ENCODE measurements around the gene CDH16.

The CDH16 gene

DNA sequence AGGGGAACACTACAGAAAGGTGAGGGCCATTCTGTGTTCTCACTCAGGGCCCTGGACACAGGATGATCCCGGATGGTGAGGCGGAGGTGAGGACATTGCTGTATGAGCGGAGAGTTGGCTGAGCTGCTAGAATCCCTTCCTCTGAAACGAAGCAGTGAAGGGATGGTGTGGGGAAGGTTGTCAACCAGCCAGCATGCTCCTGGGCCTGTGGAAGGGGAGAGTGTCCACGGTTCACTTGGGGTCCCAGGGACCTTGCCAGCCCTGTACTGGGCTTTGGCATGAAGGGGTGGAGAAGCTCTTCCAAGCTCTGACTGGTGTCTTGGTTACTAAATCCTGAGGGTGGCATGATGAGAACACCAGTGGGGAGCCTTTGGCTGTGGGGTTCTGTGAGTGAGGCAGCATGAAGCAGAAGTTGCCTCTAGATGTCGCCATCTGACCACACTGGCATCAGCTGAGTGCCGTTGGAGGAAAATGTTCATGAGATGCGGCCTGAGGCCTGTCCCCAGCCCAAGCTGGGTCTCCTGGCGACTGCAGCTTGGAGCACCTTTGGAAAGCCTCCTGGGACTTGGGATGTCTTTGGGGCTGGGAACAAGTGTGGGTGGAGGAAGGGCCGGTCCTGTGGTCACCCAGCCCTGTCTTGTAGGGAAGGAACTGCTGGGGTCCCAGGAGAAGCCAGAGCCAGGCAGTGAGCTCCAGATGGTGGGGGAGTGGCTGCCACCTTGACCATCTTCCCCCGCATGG lies 23.6 kb downstream of the CDH16 start:
- DNase-seq (ENCODE audit: low read depth, low spot score), result peak; percentile 10

- no peak for DNase-seq (ENCODE audit: low read depth, low spot score)
These were observed 24.6 kb downstream of the CDH16 start for GRCh38 chr16:66894055-66894454.

- DNase-seq (ENCODE audit: low read depth, low spot score), result no peak
These were observed 26.9 kb downstream of the CDH16 start for GRCh38 chr16:66891797-66892196.

GRCh38 chr16:66891360-66891759 lies 27.3 kb downstream of the CDH16 start:
- DNase-seq (ENCODE audit: low read depth, low spot score), result no peak

- DNase-seq (ENCODE audit: low read depth, low spot score), result no peak
These were observed 27.9 kb downstream of the CDH16 start for GRCh38 chr16:66890799-66891198.

DNA sequence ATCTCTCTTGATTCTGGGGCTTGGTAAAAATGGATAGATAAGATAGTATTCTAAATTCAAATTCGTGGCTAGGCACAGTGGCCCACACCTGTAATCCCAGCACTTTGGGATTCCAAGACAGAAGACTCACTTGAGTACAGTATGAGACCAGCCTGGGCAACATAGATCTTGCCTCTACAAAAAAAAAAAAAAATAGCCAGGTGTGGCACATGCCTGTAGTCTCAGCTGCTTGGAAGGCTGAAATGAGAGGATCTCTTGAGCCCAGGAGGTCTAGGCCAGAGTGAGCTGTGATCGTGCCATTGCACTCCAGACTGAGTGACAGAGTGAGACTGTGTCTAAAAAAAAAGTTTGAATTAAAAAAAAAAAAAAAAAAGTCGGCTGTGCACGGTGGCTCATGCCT lies 29.1 kb downstream of the CDH16 start:
- no peak for DNase-seq (ENCODE audit: low read depth, low spot score)

DNA sequence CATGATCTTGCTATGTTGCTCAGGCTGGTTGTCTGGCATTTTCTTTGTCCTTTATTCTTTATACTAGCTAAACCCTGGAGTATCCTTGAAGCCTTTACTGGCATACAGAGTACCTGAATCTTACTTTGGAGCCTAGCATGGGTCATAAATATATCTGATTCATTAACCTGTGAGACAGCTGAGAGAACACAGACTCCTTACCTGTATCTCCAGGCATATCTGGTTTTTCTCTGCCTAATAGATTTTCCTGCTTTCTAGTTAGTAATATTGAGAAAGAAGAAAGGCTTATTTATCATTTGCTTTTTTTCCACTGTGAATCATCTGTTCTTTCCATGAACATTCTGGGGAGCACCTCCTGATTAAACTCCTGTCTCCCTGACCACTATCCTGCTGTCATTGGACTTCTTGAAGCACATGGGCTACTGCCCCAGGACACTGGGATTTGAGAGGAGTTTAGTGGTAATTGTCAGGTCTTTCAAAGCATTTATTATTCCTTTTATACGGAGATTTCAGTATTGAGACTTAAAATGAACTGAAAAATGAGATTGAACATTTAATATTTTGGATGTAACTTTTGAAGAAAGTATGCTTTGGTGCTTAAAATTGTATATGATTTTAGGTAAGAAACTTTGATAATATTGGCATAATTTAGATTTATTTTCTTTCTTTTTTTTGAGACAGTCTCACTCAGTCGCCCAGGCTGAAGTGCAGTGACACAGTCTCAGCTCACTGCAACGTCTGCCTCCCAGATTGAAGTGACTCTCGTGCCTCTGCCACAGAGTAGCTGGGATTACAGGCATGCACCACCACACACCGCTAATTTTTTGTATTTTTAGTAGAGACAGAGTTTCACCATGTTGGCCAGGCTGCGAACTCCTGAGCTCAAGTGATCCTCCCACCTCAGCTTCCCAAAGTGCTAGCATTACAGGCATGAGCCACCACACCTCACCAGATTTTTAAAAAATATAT lies 29.8 kb downstream of the CDH16 start:
- no peak for DNase-seq (ENCODE audit: low read depth, low spot score)

GRCh38 chr16:66886914-66887313 lies 31.8 kb downstream of the CDH16 start:
- no peak for DNase-seq (ENCODE audit: low read depth, low spot score)

- no peak for DNase-seq (ENCODE audit: low read depth, low spot score)
These were observed 32.4 kb downstream of the CDH16 start for GRCh38 chr16:66886321-66886720.

DNA sequence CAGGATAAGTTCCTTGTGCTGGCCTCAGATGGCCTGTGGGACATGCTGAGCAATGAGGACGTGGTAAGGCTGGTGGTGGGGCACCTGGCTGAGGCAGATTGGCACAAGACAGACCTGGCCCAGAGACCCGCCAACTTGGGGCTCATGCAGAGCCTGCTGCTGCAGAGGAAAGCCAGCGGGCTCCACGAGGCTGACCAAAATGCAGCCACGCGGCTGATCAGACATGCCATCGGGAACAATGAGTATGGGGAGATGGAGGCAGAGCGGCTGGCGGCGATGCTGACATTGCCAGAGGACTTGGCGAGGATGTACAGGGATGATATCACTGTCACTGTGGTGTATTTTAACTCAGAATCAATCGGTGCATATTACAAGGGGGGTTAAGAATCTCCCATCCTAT lies 33.2 kb downstream of the CDH16 start:
- no peak for DNase-seq (ENCODE audit: low read depth, low spot score)

DNA sequence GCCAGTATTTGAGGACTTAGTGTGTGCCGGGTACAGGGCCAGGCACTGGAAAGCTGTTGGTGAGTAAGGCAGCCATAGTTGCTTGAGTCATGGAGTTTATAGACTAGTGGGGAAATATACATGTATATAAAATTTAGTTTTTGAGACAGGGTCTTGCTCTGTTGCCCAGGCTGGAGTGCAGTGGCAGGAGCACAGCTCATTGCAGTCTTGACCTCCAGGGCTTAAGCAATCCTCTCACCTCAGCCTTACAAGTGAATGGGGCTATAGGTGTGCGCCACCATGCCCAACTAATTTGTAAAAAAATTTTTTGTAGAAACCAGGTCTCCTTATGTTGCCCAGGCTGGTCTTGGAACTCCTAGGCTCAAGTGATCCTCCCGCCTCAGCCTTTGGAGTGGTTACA lies 36.0 kb downstream of the CDH16 start:
- no peak for DNase-seq (ENCODE audit: low read depth, low spot score)

DNA sequence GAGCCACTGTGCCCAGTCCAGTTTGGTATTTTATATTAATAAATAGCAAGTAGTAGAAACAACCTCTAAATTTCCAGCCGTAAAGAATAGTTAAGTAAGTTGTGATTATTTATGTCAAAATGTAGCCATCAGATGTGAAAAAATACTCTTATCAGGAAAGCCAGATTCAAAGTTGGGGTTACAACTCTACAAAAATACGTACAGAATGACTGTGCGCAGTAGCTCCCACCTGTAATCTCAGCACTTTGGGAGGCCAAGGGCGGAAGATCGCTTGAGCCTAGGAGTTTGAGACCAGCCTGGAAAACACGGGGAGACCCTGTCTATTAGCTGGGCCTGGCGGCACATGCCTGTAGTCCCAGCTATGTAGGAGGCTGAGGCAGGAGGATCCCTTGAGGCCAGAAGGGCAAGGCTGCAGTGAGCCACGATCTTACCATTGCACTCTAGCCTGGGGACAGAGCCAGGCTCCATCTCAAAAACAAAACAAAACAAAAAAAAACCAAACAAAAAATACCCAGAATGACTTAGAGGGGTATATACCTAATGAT lies 36.6 kb downstream of the CDH16 start:
- DNase-seq (ENCODE audit: low read depth, low spot score), result no peak

GRCh38 chr16:66881560-66881959 lies 37.1 kb downstream of the CDH16 start:
- no peak for DNase-seq (ENCODE audit: low read depth, low spot score)

DNA sequence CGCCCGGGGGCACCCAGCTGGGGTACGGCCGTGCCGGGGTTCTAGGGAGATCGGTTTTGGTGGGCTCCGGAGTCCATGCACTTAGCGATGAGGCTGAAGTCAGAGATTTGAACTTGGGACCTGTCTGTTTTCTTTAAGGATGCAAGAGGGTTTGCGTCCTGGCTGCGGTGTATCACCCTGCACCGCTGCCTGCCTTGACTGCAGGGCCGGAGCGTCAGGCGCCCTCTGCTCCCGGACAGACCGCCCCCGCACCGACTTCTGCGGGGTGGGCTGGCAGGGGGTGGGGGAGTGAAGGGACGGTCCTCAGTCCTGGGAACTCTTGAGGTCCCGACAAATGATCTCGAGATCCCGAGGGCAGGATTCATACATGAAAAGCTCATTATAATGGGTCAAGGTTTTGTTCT lies 37.7 kb downstream of the CDH16 start:
- DNase-seq (ENCODE audit: low read depth, low spot score), result no peak

- DNase-seq (ENCODE audit: low read depth, low spot score), result peak; percentile 73
These were observed 38.2 kb downstream of the CDH16 start, which contains the start of gene PDP2 for GRCh38 chr16:66880288-66881013. Gene PDP2, plus strand, starts transcription at chr16:66880515. Its CDS starts 3,770 bp downstream, at chr16:66884285.

DNA sequence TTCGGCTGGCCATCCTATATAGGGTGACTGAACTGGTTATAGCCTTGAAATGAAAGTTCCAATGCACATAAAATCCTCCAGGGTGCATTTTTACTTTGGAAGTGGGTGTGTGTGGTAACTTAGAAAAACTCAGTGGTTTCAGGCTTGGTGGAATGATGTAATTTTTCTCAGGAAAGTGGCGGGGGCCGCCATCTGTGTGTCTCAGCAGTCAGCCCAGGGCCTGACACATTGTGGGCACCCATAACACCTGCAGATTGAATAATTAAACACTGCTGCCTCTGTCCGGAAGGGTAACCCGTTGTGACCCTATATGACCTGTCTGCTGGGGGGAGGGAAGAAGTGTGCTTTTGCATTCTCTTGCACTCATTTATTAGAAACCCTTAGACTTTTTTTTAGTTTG lies 40.6 kb downstream of the CDH16 start:
- no peak for DNase-seq (ENCODE audit: low read depth, low spot score)

GRCh38 chr16:66874079-66874775 lies 44.5 kb downstream of the CDH16 start:
- no peak for DNase-seq (ENCODE audit: low read depth, low spot score)

- no peak for DNase-seq (ENCODE audit: low read depth, low spot score)
These were observed 45.0 kb downstream of the CDH16 start for GRCh38 chr16:66873685-66874055.

- peak; percentile 77 for DNase-seq (ENCODE audit: low read depth, low spot score)
These were observed 45.6 kb downstream of the CDH16 start for GRCh38 chr16:66872943-66873684.

DNA sequence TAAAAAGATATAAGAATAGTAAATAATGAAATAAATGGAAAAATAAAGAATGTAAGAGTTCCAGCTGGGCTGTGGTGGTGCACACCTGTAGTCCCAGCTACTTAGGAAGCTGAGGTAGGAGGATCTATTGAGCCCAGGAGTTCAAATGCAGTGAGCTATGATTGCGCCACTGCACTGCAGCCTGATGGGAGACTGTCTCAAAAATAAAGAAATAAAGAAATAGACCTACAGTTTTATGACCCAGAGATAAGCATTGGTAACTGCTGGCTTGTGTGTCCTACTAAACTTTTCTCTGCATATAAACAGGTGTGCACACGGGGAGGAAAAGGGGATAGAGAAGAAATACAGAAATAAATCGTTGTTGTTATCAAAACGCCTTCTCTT lies 46.1 kb downstream of the CDH16 start:
- no peak for DNase-seq (ENCODE audit: low read depth, low spot score)

Measured in activated naive CD8-positive, alpha-beta T cell treated with anti-CD3 and anti-CD28 coated beads, Interleukin-2, amount 50 U/mL, for 16 hours (primary cell).